Neural progenitor cell (in vitro differentiated cells): Measurements from ENCODE around the gene ZNF613.
"Not testable (repeated sequence)": the region's sequence is repeated elsewhere in the genome, so short reads cannot be mapped to it uniquely, and the experiment has no call there.

Experiments
- CTCF ChIP-seq: fragments of 200-600 bp; sonication (generic); IDR thresholded peaks from 2 replicates; pipeline ENCODE4 v1.5.1; 2017; ENCODE audit warnings: antibody characterized with exemption, mild to moderate bottlenecking
- EZH2 ChIP-seq: fragments of 200-600 bp; sonication (generic); IDR thresholded peaks from 2 replicates; pipeline ENCODE4 v1.6.1; 2017; ENCODE audit warnings: antibody characterized with exemption, mild to moderate bottlenecking, moderate library complexity

- TF ChIP-seq EZH2, CTCF: not testable (repeated sequence)
Observed at GRCh38 chr19:51957846-51958245, 30.6 kb downstream of the ZNF613 start.
